Esophagus muscularis mucosa (tissue), 4 donors: ENCODE measurements around the gene FAM98C.

Experiments used
- EP300 ChIP-seq: sonication (generic); formaldehyde crosslinking; IDR thresholded peaks from one replicate; pipeline ENCODE4 v1.6.1; 2017; ENCODE audit warnings: antibody characterized with exemption
- POLR2A ChIP-seq: fragments of 450-650 bp; IDR thresholded peaks from one replicate; pipeline ENCODE4 v1.6.1; 2017; ENCODE audit warnings: antibody characterized with exemption, moderate library complexity, mild to moderate bottlenecking, low read depth
- POLR2AphosphoS5 ChIP-seq, 2 donors: sonication (generic); formaldehyde crosslinking; IDR thresholded peaks; one replicate each; pipeline ENCODE4 v1.6.1; 2017; ENCODE audit warnings: antibody characterized with exemption in 2 of 2
- TF ChIP-seq, protein P1 (sequence below), 3 experiments: fragments of 200-600 bp in 2 of 3; fragments of 450-650 bp in 1 of 3; sonication (generic) in 2 of 3; IDR thresholded peaks; one replicate each; pipeline ENCODE4 v1.5.1; 2017 to 2019; ENCODE audit warnings: antibody characterized with exemption in 3 of 3, mild to moderate bottlenecking in 2 of 3, moderate library complexity in 1 of 3

DNA sequence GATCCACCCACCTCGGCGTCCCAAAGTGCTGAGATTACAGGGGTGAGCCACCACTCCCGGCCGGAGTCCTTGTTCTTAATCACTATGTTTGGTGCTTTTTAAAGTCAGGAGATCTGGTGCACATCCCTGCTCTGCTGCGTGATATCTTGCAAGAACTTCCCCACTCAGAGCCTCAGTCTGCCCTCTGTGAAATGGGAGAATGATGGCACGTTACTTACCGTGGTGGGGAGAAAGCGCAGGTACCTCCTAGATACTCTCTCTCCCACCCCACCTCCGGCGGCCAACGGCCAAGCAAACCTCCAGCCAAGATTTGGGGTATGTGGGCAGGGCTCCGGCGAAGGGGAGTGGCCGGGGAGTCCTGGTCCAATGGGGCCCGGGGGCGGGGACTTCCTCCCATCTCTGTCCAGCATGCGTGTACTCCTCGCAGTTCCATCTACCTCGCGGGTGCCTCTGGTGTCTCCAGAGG is 30.4 kb downstream of the FAM98C start, which contains the start of gene RYR1:
- TF ChIP-seq, protein P1, sequence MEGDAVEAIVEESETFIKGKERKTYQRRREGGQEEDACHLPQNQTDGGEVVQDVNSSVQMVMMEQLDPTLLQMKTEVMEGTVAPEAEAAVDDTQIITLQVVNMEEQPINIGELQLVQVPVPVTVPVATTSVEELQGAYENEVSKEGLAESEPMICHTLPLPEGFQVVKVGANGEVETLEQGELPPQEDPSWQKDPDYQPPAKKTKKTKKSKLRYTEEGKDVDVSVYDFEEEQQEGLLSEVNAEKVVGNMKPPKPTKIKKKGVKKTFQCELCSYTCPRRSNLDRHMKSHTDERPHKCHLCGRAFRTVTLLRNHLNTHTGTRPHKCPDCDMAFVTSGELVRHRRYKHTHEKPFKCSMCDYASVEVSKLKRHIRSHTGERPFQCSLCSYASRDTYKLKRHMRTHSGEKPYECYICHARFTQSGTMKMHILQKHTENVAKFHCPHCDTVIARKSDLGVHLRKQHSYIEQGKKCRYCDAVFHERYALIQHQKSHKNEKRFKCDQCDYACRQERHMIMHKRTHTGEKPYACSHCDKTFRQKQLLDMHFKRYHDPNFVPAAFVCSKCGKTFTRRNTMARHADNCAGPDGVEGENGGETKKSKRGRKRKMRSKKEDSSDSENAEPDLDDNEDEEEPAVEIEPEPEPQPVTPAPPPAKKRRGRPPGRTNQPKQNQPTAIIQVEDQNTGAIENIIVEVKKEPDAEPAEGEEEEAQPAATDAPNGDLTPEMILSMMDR (IDR thresholded peaks at IDR 0.05): no peak
- TF ChIP-seq EP300 (no peak), POLR2AphosphoS5 (IDR thresholded peaks at IDR 0.05) (no peak), POLR2A (no peak)
